GM12892 (cell line): ENCODE measurements around the gene ASPSCR1.

Experiments
- POLR2A ChIP-seq: IDR thresholded peaks from 2 replicates; pipeline ENCODE4 v1.6.1; 2011; ENCODE audit warnings: low read depth, low read length, control low read depth
- POLR2AphosphoS5 ChIP-seq: IDR thresholded peaks from 2 replicates; pipeline ENCODE4 v1.6.1; 2011; ENCODE audit warnings: low read depth, low read length, control low read depth
- TAF1 ChIP-seq: IDR thresholded peaks from 2 replicates; pipeline ENCODE4 v1.6.1; 2011; ENCODE audit warnings: low read depth, mild to moderate bottlenecking, control low read depth, low read length, borderline replicate concordance

DNA sequence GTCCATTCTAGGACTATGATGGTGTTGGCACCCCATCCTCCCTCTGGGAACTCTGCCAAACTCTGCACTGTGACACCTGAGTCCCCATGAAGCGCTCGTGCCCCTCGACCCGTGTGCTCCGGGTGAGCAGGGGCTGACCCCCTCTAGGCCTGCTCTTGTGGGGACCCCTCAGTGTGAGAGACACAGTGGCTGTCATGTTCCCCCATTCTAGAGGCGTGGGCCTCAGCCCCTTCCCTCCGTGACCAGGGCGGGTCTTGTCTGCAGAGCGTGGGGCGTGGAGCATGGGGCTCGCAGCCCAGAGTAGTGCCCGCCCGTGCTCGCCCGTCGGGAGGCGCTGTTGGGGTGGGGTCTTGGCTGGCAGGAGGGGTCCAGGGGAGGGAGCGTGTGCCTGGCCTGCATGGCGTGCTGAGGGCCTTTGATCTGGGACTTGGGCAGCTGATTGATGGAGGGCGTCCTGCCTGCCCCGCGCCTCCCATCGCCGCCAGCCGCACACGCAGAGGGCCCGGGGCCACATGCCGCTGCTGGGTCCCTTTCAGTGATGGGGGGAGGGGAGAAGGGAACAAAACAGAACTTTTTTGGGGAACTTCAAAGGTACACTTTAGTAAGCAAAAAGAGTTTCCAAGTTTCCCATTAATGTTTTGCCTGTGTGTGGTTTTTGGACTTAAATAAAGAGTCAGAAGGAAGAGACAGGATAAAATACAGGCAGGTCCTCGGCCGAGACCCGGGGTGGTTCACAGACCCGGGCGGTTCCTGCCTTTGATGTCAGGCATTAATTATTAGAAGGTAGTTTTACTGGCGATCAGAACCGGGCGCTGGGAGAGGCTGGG is 22.8 kb downstream of the ASPSCR1 start:
- TF ChIP-seq POLR2A (no peak), TAF1 (no peak), POLR2AphosphoS5 (no peak)
